Measurements from ENCODE around the gene SCRN2. TPM values are rescaled to one million over a fixed set of nuclear protein-coding genes. Genes with fewer than 3 reads are reported as not detected.

SCRN2 gene
- total RNA-seq, 1 donor from 2014 or later = 29.8 TPM

GRCh38 chr17:47847341-47848197 lies 6.5 kb upstream of the SCRN2 start:
- peak; percentile 91 for TF ChIP-seq EZH2phosphoT487 (IDR thresholded peaks at IDR 0.05)
- peak; percentile 60 for TF ChIP-seq CTCF (IDR thresholded peaks at IDR 0.05)
- no peak for TF ChIP-seq EZH2 (IDR thresholded peaks at IDR 0.05)
- H3K27me3 Mint-ChIP-seq (ENCODE audit: insufficient read depth, low read depth) = peaks cover 71% of the 10 kb centered on the region
- Histone ChIP-seq H3K79me2 (ENCODE audit: low read depth) (no peaks in the 10 kb centered on the region), H3K27me3 (peaks cover 86% of the 10 kb centered on the region), H2AFZ (replicated peaks) (peak overlapping the region; percentile 83), H3K9me3 (ENCODE audit: low read depth) (no peaks in the 10 kb centered on the region), H3K9ac (no peak overlapping the region), H3F3A (ENCODE audit: low read depth) (peaks cover 15% of the 10 kb centered on the region), H3K4me2 (peak overlapping the region; percentile 81), H4K20me1 (ENCODE audit: low read depth) (peaks cover 29% of the 10 kb centered on the region), H3K36me3 (no peaks in the 10 kb centered on the region), H3K4me3 (peak overlapping the region; percentile 44), H3K4me1 (peaks cover 23% of the 10 kb centered on the region), H3K27ac (no peak overlapping the region)
- peaks cover 2% of the 10 kb centered on the region for H3K9me3 Mint-ChIP-seq
- H3K4me1 Mint-ChIP-seq = peaks cover 23% of the 10 kb centered on the region
- peaks cover 2% of the 10 kb centered on the region for H3K36me3 Mint-ChIP-seq
- H3K4me3 Mint-ChIP-seq = no peak overlapping the region
- peak; percentile 80 for DNase-seq (ENCODE audit: low spot score)
- H3K27ac Mint-ChIP-seq = no peak overlapping the region

- H3K4me1 Mint-ChIP-seq = peaks cover 22% of the 10 kb centered on the region
- Histone ChIP-seq H3K36me3 (no peaks in the 10 kb centered on the region), H3K27me3 (peaks cover 79% of the 10 kb centered on the region), H3K9ac (no peak overlapping the region), H3K27ac (no peak overlapping the region), H3K4me2 (peak overlapping the region; percentile 81), H3K4me3 (peak overlapping the region; percentile 44), H4K20me1 (ENCODE audit: low read depth) (peaks cover 21% of the 10 kb centered on the region), H2AFZ (replicated peaks) (peak overlapping the region; percentile 83), H3K4me1 (peaks cover 16% of the 10 kb centered on the region), H3K79me2 (ENCODE audit: low read depth) (no peaks in the 10 kb centered on the region), H3F3A (ENCODE audit: low read depth) (peaks cover 13% of the 10 kb centered on the region), H3K9me3 (ENCODE audit: low read depth) (no peaks in the 10 kb centered on the region)
- H3K27me3 Mint-ChIP-seq (ENCODE audit: insufficient read depth, low read depth) = peaks cover 64% of the 10 kb centered on the region
- H3K36me3 Mint-ChIP-seq = peaks cover 2% of the 10 kb centered on the region
- DNase-seq (ENCODE audit: low spot score) = peak; percentile 67
- no peak overlapping the region for H3K27ac Mint-ChIP-seq
- TF ChIP-seq CTCF (IDR thresholded peaks at IDR 0.05) = no peak
- no peak for TF ChIP-seq EZH2 (IDR thresholded peaks at IDR 0.05)
- no peak for TF ChIP-seq EZH2phosphoT487 (IDR thresholded peaks at IDR 0.05)
- H3K9me3 Mint-ChIP-seq = peaks cover 2% of the 10 kb centered on the region
- peak overlapping the region; percentile 67 for H3K4me3 Mint-ChIP-seq
Measured at GRCh38 chr17:47846716-47847340, 5.8 kb upstream of the SCRN2 start.

DNA sequence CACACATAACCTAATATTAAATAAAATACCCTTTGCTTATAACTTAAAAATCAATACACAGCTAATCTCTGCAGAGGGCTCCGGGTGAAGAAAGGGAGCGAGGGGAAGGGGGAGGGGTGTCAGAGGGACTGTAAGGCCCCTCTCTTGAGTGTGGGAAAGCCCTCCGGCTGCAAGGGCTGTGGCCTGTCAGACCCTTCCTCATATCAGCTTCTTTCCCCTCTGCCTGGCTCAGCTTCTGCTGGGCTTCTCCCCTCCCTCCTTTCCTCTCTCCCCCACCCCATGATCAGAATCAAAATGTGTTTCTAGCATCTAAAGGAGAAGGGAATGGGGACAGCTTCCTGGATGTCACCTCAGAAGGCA lies 4.6 kb upstream of the SCRN2 start:
- Histone ChIP-seq H3K27ac (no peak overlapping the region), H3K9me3 (ENCODE audit: low read depth) (no peaks in the 10 kb centered on the region), H3K9ac (no peak overlapping the region), H3K36me3 (no peaks in the 10 kb centered on the region), H3K4me1 (peaks cover 10% of the 10 kb centered on the region), H4K20me1 (ENCODE audit: low read depth) (peaks cover 20% of the 10 kb centered on the region), H2AFZ (replicated peaks) (no peak overlapping the region), H3F3A (ENCODE audit: low read depth) (peaks cover 5% of the 10 kb centered on the region), H3K79me2 (ENCODE audit: low read depth) (peaks cover under 1% of the 10 kb centered on the region), H3K4me2 (no peak overlapping the region), H3K27me3 (peaks cover 67% of the 10 kb centered on the region), H3K4me3 (no peak overlapping the region)
- Mint-ChIP-seq H3K27ac (no peak overlapping the region), H3K4me3 (no peak overlapping the region), H3K4me1 (peaks cover 23% of the 10 kb centered on the region), H3K36me3 (peaks cover 2% of the 10 kb centered on the region), H3K27me3 (ENCODE audit: insufficient read depth, low read depth) (peaks cover 61% of the 10 kb centered on the region), H3K9me3 (peaks cover 2% of the 10 kb centered on the region)
- no peak for DNase-seq (ENCODE audit: low spot score)
- no peak for TF ChIP-seq EZH2 (IDR thresholded peaks at IDR 0.05)
